ENCODE results near the gene DCAF4.
A peak's percentile ranks its signal among the peaks of the same experiment; 100 is the strongest.
"Not testable (repeated sequence)": the region's sequence is repeated elsewhere in the genome, so short reads cannot be mapped to it uniquely, and the experiment has no call there.

The DCAF4 gene

DNA sequence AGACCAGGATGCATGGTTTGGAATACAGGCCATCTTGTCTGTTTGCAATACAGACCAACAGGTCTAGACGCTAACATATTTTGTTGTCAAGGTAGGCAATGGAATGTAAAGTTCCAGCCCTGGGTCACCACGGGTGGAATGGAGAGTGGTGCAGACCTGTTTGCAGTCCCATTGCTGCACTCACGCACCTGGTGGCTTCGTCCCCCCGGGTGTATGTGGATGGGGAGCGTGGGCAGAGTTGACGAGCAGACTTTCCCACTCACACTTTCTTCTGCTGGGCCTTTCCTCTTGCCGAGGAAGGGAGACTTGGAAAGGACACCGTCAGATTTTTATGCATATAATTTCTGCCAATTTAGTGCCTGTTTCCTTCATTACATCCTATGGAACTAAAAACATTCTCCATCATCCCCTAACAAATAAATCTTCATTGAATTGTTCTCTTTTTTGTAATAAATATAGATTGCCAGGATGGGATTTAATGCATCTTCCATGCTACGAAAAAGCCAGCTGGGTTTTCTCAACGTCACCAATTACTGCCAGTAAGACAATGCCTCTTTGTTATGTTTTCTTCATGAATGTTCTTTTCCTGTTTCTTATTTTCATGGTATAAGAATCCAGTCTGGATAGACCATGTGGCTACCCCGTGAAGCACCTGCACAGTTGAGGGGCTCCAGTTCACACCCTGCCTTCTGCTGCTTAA is 15.2 kb downstream of the DCAF4 start:
- DNase-seq = no peak

DNA sequence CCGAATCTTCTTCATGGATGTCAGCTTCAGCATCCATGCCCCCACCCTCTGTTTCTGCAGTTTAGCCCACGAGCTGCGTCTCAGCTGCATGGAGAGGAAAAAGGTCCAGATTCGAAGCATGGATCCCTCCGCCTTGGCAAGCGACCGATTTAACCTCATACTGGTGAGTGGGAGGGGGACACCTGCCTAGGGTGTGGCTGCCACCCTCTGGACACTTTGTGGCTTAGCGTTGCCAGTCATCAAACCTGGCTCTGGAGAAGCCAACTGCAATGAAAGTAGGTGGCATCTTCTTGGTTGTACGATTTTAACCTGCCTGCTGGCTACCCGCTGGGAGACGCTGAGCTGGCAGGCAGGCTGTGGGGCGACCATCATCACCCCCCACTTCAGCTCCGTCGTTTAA is 16.7 kb downstream of the DCAF4 start:
- no peak for DNase-seq

DNA sequence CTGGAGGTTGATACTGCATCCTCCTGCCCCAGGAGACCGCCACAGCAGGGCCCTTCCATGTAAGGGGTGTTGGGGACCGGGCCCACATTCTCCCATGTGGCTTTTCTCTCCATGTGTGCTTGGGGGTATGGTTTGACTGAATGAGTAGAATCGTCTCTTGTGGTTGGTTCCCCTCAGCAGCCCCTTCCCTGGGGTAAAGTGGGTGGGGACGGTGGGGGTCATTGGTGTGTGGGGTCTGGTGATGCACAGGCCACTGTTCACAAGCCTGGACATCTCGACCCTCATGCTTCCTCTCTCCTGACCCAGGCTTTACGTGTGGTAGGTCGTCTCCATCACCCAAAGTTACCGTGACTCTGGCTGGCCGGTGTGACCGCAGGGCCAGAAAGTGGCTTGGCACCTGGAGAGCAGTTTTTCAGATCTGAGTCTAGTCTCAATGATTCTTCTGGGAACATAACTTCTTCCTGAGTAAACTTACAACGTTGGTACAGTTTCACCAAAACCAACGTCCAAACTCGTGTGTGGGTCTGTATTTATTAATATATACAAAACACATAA is 17.7 kb downstream of the DCAF4 start:
- DNase-seq = no peak

DNA sequence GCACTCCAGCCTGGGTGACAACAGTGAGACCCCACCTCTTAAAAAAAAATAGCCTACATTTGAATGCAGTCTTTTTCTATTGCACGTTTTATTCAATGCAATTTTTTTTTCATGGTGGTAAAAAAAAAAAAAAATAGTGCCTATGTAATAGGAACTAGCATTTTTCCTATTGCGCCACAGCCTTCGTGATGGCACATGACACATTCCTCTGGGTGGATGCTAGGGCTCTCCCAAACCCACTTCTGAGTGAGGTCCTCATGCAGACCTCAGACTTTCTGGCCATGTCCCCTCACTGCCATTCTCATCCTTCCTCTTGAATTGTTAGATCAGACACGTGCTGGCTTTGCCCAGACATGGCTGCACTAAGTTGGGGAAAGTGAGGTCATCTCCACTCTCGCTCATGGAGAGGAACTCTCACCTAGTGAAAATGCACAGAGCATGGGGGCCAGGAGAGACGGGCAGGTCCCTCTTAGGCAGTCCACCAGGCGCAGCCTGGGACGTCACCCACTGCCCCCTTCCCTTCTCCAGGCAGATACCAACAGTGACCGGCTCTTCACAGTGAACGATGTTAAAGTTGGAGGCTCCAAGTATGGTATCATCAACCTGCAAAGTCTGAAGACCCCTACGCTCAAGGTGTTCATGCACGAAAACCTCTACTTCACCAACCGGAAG is 19.2 kb downstream of the DCAF4 start:
- no peak for DNase-seq

DNA sequence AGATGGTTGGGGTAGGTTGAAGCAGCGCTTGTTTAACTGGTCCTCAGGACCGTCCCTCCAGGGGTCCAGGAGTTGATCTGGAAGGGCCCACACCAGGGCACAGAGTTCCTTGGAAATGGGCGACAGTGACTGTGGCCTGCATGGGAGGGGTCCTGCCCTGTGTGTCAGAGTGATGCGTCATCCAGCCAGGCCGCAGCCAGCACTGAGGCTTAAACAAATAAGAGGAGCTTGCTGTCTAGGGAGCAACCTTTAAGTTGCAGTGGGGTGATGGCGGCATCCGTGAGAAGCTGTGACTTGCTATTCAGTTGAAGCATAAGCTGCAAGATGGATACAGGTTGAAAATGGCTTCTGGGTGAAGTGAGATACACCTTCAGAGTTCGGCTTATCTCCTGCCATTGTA is 20.2 kb downstream of the DCAF4 start:
- DNase-seq = no peak

DNA sequence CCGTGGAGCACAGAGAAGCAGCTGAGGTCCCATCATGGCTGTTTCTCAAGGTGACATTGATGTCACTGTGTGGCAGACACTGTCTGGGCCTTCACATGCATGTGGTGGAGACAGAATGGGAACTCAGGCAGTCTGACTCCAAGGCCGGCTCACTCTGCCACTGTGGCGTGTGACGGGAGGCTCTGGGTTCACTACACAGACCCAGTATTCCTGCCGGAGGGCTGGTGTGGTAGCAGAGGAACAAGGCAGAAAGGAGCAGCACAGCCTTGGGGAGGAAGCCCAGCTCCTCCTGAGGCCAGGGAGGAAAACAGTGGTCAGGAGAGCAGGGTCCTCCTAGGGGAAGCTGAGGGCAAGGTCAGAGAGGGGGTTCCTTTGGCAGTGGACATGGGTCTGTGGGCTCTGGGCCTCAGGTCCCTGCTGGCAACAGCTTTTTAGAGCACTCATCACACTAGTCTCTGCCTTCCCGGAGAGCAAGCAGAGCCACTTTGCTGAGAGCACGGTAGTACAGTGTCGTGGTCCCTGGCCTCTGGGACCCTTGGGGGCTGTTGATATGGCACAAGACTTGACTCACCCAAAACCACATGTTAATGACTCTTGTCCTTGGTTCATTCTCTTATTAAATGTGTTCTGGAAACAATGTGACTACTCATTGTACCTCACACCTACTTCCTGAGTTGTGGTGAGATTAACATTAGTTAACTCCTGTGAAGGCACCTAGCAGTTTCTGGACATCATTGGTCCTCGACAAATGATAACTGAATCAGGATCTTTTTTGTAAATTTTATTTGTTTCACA is 21.3 kb downstream of the DCAF4 start:
- DNase-seq = no peak

DNA sequence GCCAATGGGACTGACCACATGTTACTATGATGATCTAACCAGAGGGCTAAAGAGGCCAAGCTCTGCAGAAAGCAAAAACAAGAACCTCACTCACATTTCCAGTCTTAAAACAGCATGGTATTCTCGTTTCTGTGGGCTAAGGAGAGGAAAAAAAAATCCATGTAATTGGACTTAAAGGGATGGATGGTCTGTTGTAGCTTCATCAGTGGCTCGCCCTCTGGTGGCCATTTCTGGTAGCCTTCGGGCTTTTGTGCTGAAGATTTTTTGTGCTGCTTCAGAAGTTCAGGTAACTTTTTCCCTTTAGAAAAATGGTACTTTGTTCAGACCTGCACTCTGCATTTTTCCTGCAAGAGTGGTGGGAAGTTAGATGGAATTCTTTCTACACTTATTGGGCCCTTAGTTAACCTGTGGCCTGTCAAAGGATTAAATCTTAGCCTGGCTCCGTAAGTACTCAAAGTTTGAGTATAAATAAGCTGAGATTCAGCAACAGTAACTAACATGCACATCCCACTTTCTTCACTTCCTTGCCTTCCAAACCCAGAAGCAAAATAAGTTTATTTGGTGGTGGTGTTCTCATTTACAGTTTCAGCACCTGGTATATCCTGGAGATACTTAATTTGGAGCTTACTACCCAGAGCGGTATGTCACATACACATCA is 22.3 kb downstream of the DCAF4 start:
- peak; percentile 45 for DNase-seq

DNA sequence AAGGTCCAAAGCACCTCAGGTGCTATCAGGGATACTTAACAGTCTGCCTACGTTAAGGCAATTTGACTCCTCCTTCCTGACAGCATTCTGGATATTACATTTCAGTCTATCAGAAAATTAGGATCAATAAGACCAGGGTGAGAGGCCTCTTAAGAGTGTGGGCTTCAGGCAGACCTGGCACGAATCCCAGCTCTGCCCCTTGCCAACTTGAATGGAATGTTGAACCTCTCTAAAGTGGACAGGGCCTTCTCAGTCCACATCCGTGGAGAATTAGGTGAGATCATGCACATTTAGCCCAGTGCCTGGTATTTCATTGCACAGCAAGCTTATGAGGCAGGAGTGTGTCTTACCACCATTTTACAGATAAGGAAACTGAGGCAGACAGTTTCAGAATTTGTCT is 25.9 kb downstream of the DCAF4 start:
- no peak for DNase-seq

DNA sequence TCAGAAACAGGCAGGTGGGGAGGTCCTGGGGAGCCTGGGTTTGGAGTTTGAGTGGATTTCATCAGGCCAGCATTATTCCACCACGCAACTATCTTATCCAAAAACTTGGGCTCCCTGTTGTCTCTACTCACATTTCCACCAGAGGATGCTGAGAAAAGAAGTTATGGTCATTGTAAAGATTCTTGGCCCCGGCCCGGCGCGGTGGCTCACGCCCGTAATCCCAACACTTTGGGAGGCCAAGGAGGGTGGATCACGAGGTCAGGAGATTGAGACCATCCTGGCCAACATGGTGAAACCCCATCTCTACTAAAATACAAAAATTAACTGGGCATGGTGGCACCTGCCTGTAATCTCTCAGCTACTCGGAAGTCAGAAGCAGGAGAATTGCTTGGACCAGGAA is 30.5 kb downstream of the DCAF4 start:
- DNase-seq = not testable (repeated sequence)

DNA sequence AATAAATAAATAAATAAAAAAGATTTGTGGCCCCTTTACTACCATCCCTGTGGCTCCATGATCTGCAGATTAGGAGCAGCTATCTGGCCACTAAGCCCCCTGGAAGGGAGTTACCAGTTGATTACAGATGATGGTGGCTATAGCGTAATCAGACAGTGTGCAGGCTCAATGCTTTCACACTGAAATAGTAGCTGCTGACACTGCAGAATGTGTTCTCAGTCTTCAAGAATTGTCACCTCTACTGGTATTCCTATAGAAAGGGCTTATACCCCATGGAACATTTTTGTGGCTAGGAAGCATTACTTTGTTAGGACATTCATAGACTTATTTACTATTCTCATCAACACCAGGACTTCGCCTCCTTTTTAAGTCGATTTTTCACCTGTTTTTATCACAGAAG is 30.9 kb downstream of the DCAF4 start:
- no peak for DNase-seq

DNA sequence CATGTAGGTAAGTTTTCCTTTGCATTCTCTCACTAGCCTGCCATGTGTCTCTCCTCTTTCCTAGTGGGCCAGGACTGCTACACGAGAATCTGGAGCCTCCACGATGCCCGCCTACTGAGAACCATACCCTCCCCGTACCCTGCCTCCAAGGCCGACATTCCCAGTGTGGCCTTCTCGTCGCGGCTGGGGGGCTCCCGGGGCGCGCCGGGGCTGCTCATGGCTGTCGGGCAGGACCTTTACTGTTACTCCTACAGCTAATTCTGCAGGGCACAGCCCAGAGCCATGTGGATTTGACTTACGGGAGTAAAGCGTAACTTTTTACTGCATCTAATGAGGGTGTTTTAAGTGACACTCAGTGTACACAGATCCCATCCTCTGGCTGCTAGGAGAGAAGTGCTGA is 32.3 kb downstream of the DCAF4 start:
- no peak for DNase-seq

DNA sequence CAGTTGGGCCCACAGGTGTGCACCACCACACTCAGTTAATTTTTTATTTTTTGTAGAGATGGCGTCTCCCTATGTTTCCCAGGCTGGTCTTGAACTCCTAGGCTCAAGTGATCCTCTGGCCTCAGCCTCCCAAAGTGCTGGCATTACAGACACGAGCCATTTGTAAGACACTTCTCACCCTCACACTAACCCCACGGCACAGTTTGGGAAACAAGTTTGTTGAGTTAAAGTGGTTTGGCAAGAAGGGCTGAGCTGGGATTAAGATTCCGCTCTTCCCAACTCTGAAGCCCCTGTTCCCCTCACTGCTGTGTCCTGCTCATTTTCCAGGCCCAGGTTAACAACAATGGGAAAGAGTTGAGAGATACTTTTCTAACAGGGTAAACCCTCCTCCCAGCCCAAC is 34.8 kb downstream of the DCAF4 start:
- not testable (repeated sequence) for DNase-seq

DNA sequence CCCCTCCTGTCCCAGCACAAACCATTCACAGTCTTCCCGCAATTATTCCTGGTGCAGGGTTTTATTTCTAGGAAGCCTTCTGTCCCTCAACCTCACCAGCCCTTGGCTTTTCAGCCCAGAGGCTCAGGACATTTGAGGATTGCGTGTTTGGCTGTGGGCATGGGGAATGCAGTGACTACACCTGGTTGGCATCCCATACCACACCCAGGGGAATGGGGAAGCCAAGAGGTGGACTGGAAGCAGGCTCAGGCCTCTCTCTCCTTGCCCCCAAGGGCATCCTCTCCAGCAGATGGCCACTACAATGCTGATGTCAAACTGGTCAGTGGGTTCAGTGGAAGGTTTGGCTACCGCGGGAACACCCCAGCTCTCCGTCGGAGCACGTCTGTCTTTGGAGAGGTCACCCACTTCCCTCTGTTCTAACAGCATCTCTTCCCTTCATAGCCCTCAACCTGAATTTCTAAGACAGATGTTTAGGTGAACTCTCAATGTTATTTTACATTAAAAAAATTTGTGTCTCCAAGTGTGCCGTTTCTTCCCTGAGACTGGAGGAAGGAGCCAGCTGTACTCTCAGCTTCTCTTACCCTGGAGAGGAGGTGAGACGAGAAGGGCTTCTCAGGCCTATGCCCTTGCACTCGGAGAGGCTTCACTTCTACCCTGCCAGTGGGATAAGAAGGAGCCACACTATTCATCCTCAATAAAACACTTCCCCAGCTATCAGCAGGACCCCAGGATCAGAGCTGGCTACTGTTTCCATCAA is 35.5 kb downstream of the DCAF4 start:
- DNase-seq = no peak

DNA sequence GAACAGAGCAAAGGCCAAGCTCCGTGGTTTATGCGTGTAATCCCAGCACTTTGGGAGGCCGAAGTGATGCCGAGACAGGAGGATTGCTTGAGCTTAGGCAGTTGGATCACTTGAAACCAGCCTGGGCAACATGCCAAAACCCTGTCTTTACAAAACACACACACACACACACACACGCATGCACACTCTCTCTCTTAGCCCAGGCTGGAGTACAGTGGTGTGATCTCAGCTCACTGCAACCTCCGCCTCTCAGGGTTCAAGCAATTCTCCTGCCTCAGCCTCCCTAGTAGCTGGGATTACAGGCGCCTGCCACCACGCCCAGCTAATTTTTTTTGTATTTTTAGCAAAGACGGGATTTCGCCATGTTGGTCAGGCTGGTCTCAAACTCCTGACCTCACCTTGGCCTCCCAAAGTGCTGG is 36.1 kb downstream of the DCAF4 start:
- DNase-seq = peak; percentile 72

DNA sequence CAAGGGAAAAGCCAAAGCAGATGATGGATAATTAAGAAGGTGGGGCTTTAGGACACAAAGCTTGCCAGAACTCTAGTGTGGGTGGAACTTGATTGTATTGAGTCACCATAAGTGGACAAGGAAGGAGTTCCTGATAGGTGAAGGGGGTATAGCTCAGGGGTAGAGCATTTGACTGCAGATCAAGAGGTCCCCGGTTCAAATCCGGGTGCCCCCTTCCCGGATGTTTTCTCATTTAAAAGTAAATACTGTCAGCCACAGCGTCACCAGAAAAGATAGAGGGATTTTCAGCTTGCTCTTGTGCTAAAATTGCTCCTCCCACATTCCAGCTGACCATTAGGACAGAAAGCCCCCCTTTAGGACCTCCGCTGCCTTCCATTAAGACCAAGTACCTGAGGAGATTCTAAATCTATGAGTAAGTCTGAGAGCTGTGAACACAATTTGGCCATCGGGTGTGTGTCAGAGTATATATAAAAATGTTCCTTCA is 36.6 kb downstream of the DCAF4 start:
- peak; percentile 66 for DNase-seq

DNA sequence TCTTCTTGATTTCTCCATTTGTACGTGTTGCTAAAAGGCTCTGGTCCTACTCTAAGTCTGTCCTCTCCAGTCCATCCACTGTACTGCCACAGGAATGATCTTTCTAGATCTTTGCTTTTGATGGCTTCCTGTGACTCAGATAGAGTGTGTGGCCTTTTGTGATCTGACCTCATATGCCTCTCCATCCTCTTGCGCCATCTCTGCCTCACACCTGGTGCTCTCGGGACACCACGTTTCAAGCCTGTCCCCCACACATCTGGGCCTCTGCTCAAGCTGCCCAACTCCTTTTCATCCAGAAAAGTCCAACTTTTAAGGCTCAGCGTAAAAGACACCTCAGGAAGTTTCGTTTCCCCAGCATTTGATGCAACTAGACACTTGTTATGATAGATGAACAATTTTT is 39.0 kb downstream of the DCAF4 start:
- no peak for DNase-seq

DNA sequence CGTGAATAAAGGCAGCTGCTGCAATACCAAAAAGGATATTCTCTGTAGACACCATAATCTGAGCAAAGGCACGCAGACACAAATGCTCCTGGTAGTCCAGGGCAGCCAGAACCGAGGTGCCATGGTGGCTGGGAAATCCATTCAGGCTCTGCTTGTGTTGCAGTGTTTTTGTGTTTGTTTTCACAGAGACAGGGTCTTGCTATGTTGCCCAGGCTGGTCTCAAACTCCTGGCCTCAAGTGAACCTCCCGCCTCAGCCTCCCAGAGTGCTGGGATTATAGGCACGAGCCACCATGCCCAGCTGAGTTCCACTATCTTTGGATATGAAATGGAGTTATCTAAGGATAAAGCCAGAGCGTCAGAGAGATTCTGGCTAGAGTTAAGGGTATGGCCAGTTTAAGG is 39.8 kb downstream of the DCAF4 start:
- no peak for DNase-seq

DNA sequence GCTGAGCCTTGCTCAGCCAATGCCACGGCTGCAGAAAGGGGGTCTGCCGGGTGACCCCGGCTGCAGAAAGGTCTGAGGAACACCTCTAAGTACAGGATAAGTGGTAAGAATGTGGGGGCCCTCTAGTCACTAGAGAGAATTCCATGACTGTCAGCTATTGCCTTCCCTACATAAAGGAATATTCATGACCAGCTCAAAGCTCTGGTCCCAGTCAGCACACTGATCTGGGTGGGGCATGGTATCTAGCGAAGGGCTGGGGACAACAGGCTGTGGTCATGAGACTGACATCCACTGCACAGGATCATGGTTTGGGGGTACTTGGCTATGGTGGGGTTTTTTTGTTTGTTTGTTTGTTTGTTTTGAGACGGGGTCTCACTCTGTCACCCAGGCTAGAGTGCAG is 42.1 kb downstream of the DCAF4 start:
- DNase-seq = no peak

DNA sequence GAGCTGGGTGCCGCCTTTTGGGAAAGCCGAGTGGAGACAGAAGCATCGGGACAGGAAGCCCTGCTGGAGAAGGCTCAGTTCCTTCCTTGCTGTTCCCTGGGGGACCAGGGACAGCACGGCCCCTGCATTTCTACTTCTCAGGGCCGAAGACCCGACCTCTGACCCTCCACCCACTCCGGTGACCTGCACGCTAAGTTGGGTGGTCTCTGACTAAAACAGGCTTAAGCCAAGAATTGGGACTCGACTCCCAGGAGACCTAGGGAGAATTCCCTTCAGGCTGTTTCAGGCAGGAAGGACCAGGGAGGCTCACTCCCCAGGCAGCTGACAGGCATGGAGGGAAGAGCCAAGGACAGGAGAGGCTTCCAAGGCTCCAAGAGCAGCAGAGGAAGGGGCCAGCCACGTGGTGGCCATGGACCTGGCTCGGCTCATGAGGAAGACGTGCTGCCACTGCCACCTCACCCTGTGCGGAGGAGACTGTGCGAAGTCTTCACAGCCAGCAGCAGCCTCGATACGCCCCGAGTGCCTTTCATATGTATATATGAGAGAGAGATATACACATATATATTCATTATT is 43.9 kb downstream of the DCAF4 start:
- no peak for DNase-seq

DNA sequence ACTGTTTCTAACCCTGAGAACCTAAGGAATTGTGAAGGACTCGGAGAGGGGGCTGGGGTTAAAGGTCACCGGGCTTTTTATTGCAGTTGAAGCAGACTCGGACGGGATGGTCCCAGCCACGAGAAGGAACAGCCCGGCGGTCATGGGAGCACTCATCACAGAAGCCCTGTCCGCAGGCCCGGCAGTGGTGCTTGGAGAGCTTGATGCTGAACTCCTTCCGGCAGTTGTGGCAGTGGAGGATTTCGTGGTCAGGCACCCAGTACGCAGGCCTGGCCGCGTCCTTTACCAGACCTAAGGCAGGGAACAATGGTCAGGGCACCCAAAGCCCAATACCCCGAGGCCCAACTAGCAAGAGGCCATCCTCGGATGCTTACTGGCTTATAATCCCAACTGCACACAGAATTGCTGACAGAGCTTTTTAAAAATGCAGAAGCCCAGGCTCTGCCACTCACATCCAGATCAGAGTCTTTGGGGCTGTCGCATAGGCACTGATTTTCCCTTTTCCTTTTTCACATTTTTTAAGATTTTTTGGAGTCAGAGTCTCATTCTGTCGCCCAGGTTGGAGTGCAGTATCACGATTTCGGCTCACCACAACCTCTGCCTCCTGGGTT is 44.7 kb downstream of the DCAF4 start:
- DNase-seq = no peak

DNA sequence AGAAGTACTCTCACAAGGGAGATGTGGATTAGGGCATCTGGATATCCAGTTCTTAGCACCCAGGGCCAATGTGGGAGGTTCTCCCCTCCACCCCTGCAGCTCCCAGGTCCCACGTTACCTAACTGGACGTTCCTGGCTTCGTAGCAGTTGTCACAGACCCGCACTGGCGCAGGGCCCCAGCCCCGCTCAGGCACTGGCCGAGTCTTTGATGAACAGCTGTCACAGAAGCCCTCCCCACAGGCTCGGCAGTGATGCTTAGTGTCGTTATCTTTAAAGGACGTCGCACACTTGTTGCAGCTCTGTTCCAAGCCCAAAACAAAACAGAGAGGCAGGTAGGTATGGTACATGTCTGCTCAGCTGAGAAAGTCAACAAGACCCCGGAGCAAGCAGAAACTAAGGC is 48.4 kb downstream of the DCAF4 start:
- no peak for DNase-seq

Measured in NCI-H1105 treated with DMSO at 0.1 percent for 48 hours (cell line).